NCI-H2196 treated with DMSO at 0.1 percent for 48 hours (cell line): ENCODE results near the gene MOB1A.
A peak's percentile ranks its signal among the peaks of the same experiment; 100 is the strongest.
"Not testable (repeated sequence)": the region's sequence is repeated elsewhere in the genome, so short reads cannot be mapped to it uniquely, and the experiment has no call there.

Experiments used
- DNase-seq: peaks from one replicate; lab custom pipeline; 2025; ENCODE audit not compliant: unreplicated experiment; lab: John Stamatoyannopoulos, UW

The MOB1A gene

GRCh38 chr2:74199275-74199701 is 20.6 kb upstream of the MOB1A start:
- no peak for DNase-seq

- DNase-seq = peak; percentile 84
These were observed 20.0 kb upstream of the MOB1A start, which contains the start of gene MTHFD2 for GRCh38 chr2:74198461-74199274. TSS of gene MTHFD2 (plus strand) at chr2:74198615. CDS start at chr2:74198642, 27 bp downstream.

- DNase-seq = no peak
These were observed 19.4 kb upstream of the MOB1A start for GRCh38 chr2:74198023-74198460.

- DNase-seq = no peak
These were observed 18.4 kb upstream of the MOB1A start for GRCh38 chr2:74197049-74197448.

- DNase-seq = no peak
These were observed 16.1 kb upstream of the MOB1A start for GRCh38 chr2:74194799-74195198.

GRCh38 chr2:74191596-74192380 is 13.1 kb upstream of the MOB1A start:
- no peak for DNase-seq

- DNase-seq = no peak
These were observed 10.0 kb upstream of the MOB1A start for GRCh38 chr2:74188696-74189095.

GRCh38 chr2:74188018-74188601 is 9.4 kb upstream of the MOB1A start:
- no peak for DNase-seq

- DNase-seq = not testable (repeated sequence)
These were observed 8.0 kb upstream of the MOB1A start for GRCh38 chr2:74186706-74187105.

- no peak for DNase-seq
These were observed 7.4 kb upstream of the MOB1A start for GRCh38 chr2:74186038-74186437.

GRCh38 chr2:74183878-74184277 is 5.2 kb upstream of the MOB1A start:
- DNase-seq = no peak

- no peak for DNase-seq
These were observed 3.1 kb upstream of the MOB1A start for GRCh38 chr2:74181739-74182138.

- DNase-seq = no peak
These were observed 585 bp upstream of the MOB1A start for GRCh38 chr2:74179063-74179865.

GRCh38 chr2:74177696-74178095 is 983 bp downstream of the MOB1A start:
- no peak for DNase-seq

GRCh38 chr2:74174909-74175308 is 3.8 kb downstream of the MOB1A start:
- DNase-seq = no peak

- no peak for DNase-seq
These were observed 9.9 kb downstream of the MOB1A start for GRCh38 chr2:74168739-74169138.

GRCh38 chr2:74164761-74165160 is 13.9 kb downstream of the MOB1A start:
- DNase-seq = no peak

- no peak for DNase-seq
These were observed 15.7 kb downstream of the MOB1A start for GRCh38 chr2:74162951-74163350.

GRCh38 chr2:74155830-74156229 is 22.8 kb downstream of the MOB1A start:
- DNase-seq = no peak

- DNase-seq = no peak
These were observed 25.7 kb downstream of the MOB1A start for GRCh38 chr2:74152954-74153353.
